ENCODE data around the gene ANKLE1. TPM values are rescaled to one million over a fixed set of nuclear protein-coding genes. Genes with fewer than 3 reads are reported as not detected.

ANKLE1 gene
- total and polyA plus RNA-seq, 10 of the 15 experiments (the other 5 are each of a cell fraction or from before 2014, with no cell fraction given), result 2.2 to 17.9 (median 10.9) TPM

- H3K27ac ChIP-seq (ENCODE audit: control insufficient read depth, insufficient read depth), result no peak overlapping the region
- H3K79me2 ChIP-seq (ENCODE audit: control insufficient read depth, insufficient read depth, low read length), result no peaks in the 10 kb centered on the region
- DNase-seq (ENCODE audit: low read depth, low spot score) (no peak), FAIRE-seq (no peak), ATAC-seq (no peak)
- TF ChIP-seq IKZF2 (IDR thresholded peaks at IDR 0.05), result no peak
- TF ChIP-seq EZH2 (IDR thresholded peaks at IDR 0.05; ENCODE audit: borderline replicate concordance, control insufficient read depth, low read depth, low read length), result no peak
- no peak for TF ChIP-seq NFYB (IDR thresholded peaks at IDR 0.05; ENCODE audit: insufficient read depth, low read depth, low read length)
- no peak for TF ChIP-seq FOXM1 (IDR thresholded peaks at IDR 0.05; ENCODE audit: low read depth, low read length)
- TF ChIP-seq RAD21 (IDR thresholded peaks at IDR 0.05; ENCODE audit: insufficient read depth, low read depth, low read length), result no peak
- no peak for TF ChIP-seq IKZF1 (conservative IDR thresholded peaks at IDR 0.05)
- H2AFZ ChIP-seq (ENCODE audit: control insufficient read depth, low read depth, low read length), result no peak overlapping the region
- ChIA-PET RAD21 (ENCODE audit: unreplicated experiment) (interaction anchor here (0.6 to 2.3 kb wide), 6 partner anchors 9 to 54 kb away, joined by 3 to 12 read pairs (median 3); partner anchors contain the start of gene ANKLE1), POLR2A (no interaction called here), SMC1A (ENCODE audit: uncharacterized antibody, unreplicated experiment) (interaction anchor here (0.6 to 1.8 kb wide), 9 partner anchors 13 to 194 kb away, joined by 3 to 7 read pairs (median 4); partner anchors contain the start of genes ABHD8, ANKLE1 and USE1), CTCF (interaction anchor here (0.6 to 10.5 kb wide), 18 partner anchors 11 to 257 kb away, joined by 3 to 120 read pairs (median 4); partner anchors contain the start of genes ANKLE1, MRPL34 and USE1)
- H3K27me3 ChIP-seq (replicated peaks in 1 of 2; ENCODE audit: control insufficient read depth in 2 of 2, insufficient read depth in 2 of 2, low read length in 1 of 2), result no peaks in the 10 kb centered on the region
- H3K4me3 ChIP-seq, result no peak overlapping the region
- no peaks in the 10 kb centered on the region; the same call in 2 of the 3 replicates for H3K9me3 ChIP-seq (replicated peaks; ENCODE audit: control insufficient read depth, insufficient read depth, low read length)
- BruUV-seq (replicated peaks), result no TSS peak
- peaks cover 7% of the 10 kb centered on the region for H3K4me1 ChIP-seq (ENCODE audit: control insufficient read depth, insufficient read depth, low read length)
- no peak overlapping the region for H3K9ac ChIP-seq (ENCODE audit: control insufficient read depth, insufficient read depth, low read length)
- no peaks in the 10 kb centered on the region for H3K36me3 ChIP-seq (ENCODE audit: control insufficient read depth in 2 of 2, insufficient read depth in 2 of 2, low read length in 1 of 2)
- H4K20me1 ChIP-seq (ENCODE audit: control insufficient read depth, insufficient read depth), result no peaks in the 10 kb centered on the region
- in situ Hi-C loops (cut with MboI), result no loop called here
- intact Hi-C loops (cut with micrococcal nuclease; ENCODE audit: unreplicated experiment), result loop anchor here (5.0 to 10.0 kb wide), 2 partner anchors 193 to 485 kb away; no protein-coding TSS in a partner anchor
- WGBS (ENCODE audit: insufficient coverage, insufficient replicate concordance, low lambda C conversion rate, missing lambda C conversion rate), result 37% methylated on average over 1 of the region's 1 CpG
- no peak overlapping the region for H3K4me2 ChIP-seq (ENCODE audit: control insufficient read depth, insufficient read depth)
These were observed 21.8 kb upstream of the ANKLE1 start for GRCh38 chr19:17259934-17260333.

All from GM12878 (cell line).